NCI-H2171 treated with DMSO at 0.1 percent for 48 hours (cell line): Measurements from ENCODE around the gene LRBA.

Source experiments
- DNase-seq: peaks from one replicate; lab custom pipeline; 2025; lab: John Stamatoyannopoulos, UW

Gene LRBA

GRCh38 chr4:150366487-150366999 is 648.5 kb downstream of the LRBA start:
- no peak for DNase-seq

GRCh38 chr4:150363721-150364688 is 651.1 kb downstream of the LRBA start:
- DNase-seq, result peak; percentile 29

- peak; percentile 15 for DNase-seq
Observed at GRCh38 chr4:150358691-150359090, 656.4 kb downstream of the LRBA start.

- DNase-seq, result no peak
Observed at GRCh38 chr4:150357829-150358228, 657.3 kb downstream of the LRBA start.

- no peak for DNase-seq
Observed at GRCh38 chr4:150355858-150356455, 659.1 kb downstream of the LRBA start.

- DNase-seq, result no peak
Observed at GRCh38 chr4:150355418-150355817, 659.7 kb downstream of the LRBA start.

GRCh38 chr4:150354214-150354796 is 660.8 kb downstream of the LRBA start:
- DNase-seq, result no peak

- no peak for DNase-seq
Observed at GRCh38 chr4:150348079-150348478, 667.0 kb downstream of the LRBA start.

GRCh38 chr4:150345207-150345744 is 669.8 kb downstream of the LRBA start:
- no peak for DNase-seq

- DNase-seq, result no peak
Observed at GRCh38 chr4:150343796-150344195, 671.3 kb downstream of the LRBA start.

GRCh38 chr4:150342945-150343344 is 672.1 kb downstream of the LRBA start:
- no peak for DNase-seq

GRCh38 chr4:150337734-150338133 is 677.4 kb downstream of the LRBA start:
- DNase-seq, result no peak

GRCh38 chr4:150336676-150337412 is 678.2 kb downstream of the LRBA start:
- no peak for DNase-seq

GRCh38 chr4:150332961-150333360 is 682.1 kb downstream of the LRBA start:
- DNase-seq, result no peak

- DNase-seq, result no peak
Observed at GRCh38 chr4:150332086-150332485, 683.0 kb downstream of the LRBA start.

GRCh38 chr4:150329373-150329772 is 685.7 kb downstream of the LRBA start:
- DNase-seq, result no peak

GRCh38 chr4:150328496-150328895 is 686.6 kb downstream of the LRBA start:
- DNase-seq, result no peak

GRCh38 chr4:150327262-150327780 is 687.8 kb downstream of the LRBA start:
- DNase-seq, result no peak

- no peak for DNase-seq
Observed at GRCh38 chr4:150325872-150326271, 689.2 kb downstream of the LRBA start.

GRCh38 chr4:150323406-150324325 is 691.4 kb downstream of the LRBA start:
- no peak for DNase-seq
